ENCODE measurements around the gene GIMAP8.
"Not testable (repeated sequence)": the region's sequence is repeated elsewhere in the genome, so short reads cannot be mapped to it uniquely, and the experiment has no call there.

The GIMAP8 gene

GRCh38 chr7:150514748-150515222, 64.4 kb downstream of the GIMAP8 start, which contains the start of gene GIMAP7:
TSS of gene GIMAP7 (plus strand) at chr7:150514872. CDS start at chr7:150519975, 5,103 bp downstream.
- no peak for DNase-seq (ENCODE audit: low read depth, low spot score)

- no peak for DNase-seq (ENCODE audit: low read depth, low spot score)
These were observed 65.1 kb downstream of the GIMAP8 start for GRCh38 chr7:150515248-150516147.

DNA sequence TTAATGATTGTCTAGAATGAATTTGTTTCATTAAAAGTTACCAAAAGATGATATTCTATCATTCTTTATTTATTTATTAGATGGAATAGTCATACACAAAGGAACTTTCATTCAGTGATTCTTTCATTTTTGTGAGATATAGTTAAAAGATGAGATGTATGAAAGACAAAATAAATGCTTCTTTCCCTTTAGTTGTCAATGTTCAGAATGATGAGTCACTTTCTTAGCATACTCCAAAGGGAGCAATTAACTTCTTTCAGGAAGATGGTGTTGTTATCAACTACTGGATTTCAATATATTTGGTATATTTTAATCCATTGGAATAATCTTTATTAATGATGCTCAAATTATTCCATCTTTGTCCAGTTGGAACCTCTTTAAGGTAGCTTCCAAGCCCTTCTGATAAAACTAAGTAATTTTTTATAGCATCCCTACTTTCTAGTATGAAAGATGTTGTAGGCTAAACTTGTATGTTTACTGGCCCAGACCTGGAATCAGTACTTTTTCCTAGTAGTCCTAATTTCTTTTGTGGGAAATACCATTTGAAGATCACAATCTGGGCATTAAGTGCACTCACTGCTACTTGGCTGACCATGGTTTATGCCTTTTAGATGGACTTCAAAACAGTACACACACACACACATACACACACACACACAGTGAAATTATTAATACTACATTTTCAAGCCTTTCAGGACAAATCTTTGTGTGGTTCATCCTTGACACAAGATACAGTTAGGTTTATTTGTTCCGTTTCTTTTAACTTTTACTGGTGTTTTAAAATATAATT, 66.7 kb downstream of the GIMAP8 start:
- no peak for DNase-seq (ENCODE audit: low read depth, low spot score)

- DNase-seq (ENCODE audit: low read depth, low spot score), result no peak
These were observed 68.9 kb downstream of the GIMAP8 start for GRCh38 chr7:150519310-150519709.

GRCh38 chr7:150520145-150520544, 69.7 kb downstream of the GIMAP8 start:
- no peak for DNase-seq (ENCODE audit: low read depth, low spot score)

DNA sequence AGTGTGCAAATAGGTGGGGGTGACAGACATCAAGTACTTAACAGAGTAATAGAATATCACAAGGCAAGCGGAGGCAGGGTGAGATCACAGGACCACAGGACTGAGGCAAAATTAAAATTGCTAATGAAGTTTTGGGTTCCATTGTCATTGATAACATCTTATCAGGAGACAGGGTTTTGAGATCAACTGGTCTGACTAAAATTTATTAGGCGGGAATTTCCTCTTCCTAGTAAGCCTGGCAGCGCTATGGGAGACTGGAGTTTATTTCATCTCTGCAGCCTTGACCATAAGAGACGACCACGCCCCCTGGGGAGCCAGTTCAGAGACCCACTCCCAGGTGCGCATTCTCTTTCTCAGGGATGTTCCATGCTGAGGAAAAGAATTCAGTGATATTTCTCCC, 72.5 kb downstream of the GIMAP8 start:
- DNase-seq (ENCODE audit: low read depth, low spot score), result not testable (repeated sequence)

GRCh38 chr7:150524018-150524417, 73.6 kb downstream of the GIMAP8 start:
- DNase-seq (ENCODE audit: low read depth, low spot score), result no peak
